Glutamatergic neuron (in vitro differentiated cells): ENCODE data around the gene PIK3R3. TPM values are rescaled to one million over a fixed set of nuclear protein-coding genes. Genes with fewer than 3 reads are reported as not detected.

ENCODE experiments used
- DNase-seq: peaks from one replicate; pipeline ENCODE4 v3.0.0; 2022
- H3K27ac Mint-ChIP-seq: one replicate; pipeline ENCODE4 v1.8.0; 2020; ENCODE audit warnings: mild to moderate bottlenecking, mixed read lengths, inconsistent platforms; ENCODE audit not compliant: unreplicated experiment
- H3K27me3 Mint-ChIP-seq: one replicate; pipeline ENCODE4 v1.8.0; 2020; ENCODE audit warnings: mild to moderate bottlenecking, moderate library complexity, mixed read lengths, inconsistent platforms; ENCODE audit not compliant: unreplicated experiment
- H3K36me3 Mint-ChIP-seq: one replicate; pipeline ENCODE4 v1.8.0; 2020; ENCODE audit warnings: mild to moderate bottlenecking, mixed read lengths, inconsistent platforms; ENCODE audit not compliant: unreplicated experiment
- H3K4me1 Mint-ChIP-seq: one replicate; pipeline ENCODE4 v1.8.0; 2020; ENCODE audit warnings: mild to moderate bottlenecking, low read depth, mixed read lengths, inconsistent platforms; ENCODE audit not compliant: unreplicated experiment
- H3K4me3 Mint-ChIP-seq: one replicate; pipeline ENCODE4 v1.8.0; 2020; ENCODE audit warnings: mild to moderate bottlenecking, mixed read lengths, inconsistent platforms; ENCODE audit not compliant: unreplicated experiment
- H3K9me3 Mint-ChIP-seq: one replicate; pipeline ENCODE4 v1.8.0; 2020; ENCODE audit warnings: mild to moderate bottlenecking, moderate library complexity, mixed read lengths, inconsistent platforms; ENCODE audit not compliant: unreplicated experiment
- CTCF ChIP-seq: fragments of 200-600 bp; sonication (generic); IDR thresholded peaks from one replicate; pipeline ENCODE4 v1.5.0; 2021; ENCODE audit not compliant: partially characterized antibody, unreplicated experiment
- total RNA-seq: library from RNA; stranded (reverse); fragmentation: NEBNext Ultra II Directional; extraction: Animal tissue kit (Norgen Biotek cat#: 25700); gene quantifications from one replicate; pipeline ENCODE4 v1.2.1, GENCODE V29; 2021; ENCODE audit not compliant: unreplicated experiment

The PIK3R3 gene
- total RNA-seq, 1 donor from 2014 or later: 156 TPM

- no peak within 1 kb of the TSS for H3K4me3 Mint-ChIP-seq
- H3K9me3 Mint-ChIP-seq: peaks cover 3% of the 10 kb centered on the region
- H3K27ac Mint-ChIP-seq: no peak within 1 kb of the TSS
- no peak for DNase-seq
- H3K36me3 Mint-ChIP-seq: no peaks in the 10 kb centered on the region
- H3K27me3 Mint-ChIP-seq: peaks cover 5% of the 10 kb centered on the region
- peaks cover 5% of the 10 kb centered on the region for H3K4me1 Mint-ChIP-seq
- no peak for TF ChIP-seq CTCF
Measured at GRCh38 chr1:46176211-46176865, 43.9 kb upstream of the PIK3R3 start, which contains the start of gene P3R3URF. TSS of gene P3R3URF (minus strand) at chr1:46176488. CDS start at chr1:46176471, 17 bp downstream.

GRCh38 chr1:46175243-46175642 is 42.8 kb upstream of the PIK3R3 start:
- Mint-ChIP-seq H3K27ac (no peak overlapping the region), H3K36me3 (no peaks in the 10 kb centered on the region), H3K4me1 (peaks cover 2% of the 10 kb centered on the region), H3K4me3 (no peak overlapping the region), H3K27me3 (peaks cover 5% of the 10 kb centered on the region), H3K9me3 (peaks cover 2% of the 10 kb centered on the region)
- DNase-seq: no peak
- TF ChIP-seq CTCF: no peak

GRCh38 chr1:46174448-46175231 is 42.2 kb upstream of the PIK3R3 start, which contains the start of gene TSPAN1:
TSS of gene TSPAN1 (plus strand) at chr1:46175087. CDS start at chr1:46181108, 6,021 bp downstream.
- Mint-ChIP-seq H3K4me1 (peaks cover 2% of the 10 kb centered on the region), H3K27me3 (peaks cover 7% of the 10 kb centered on the region), H3K9me3 (peaks cover 2% of the 10 kb centered on the region), H3K36me3 (no peaks in the 10 kb centered on the region), H3K4me3 (no peak within 1 kb of the TSS), H3K27ac (no peak within 1 kb of the TSS)
- no peak for DNase-seq
- no peak for TF ChIP-seq CTCF

- no peak for DNase-seq
- Mint-ChIP-seq H3K4me1 (peaks cover 2% of the 10 kb centered on the region), H3K4me3 (no peak overlapping the region), H3K36me3 (no peaks in the 10 kb centered on the region), H3K27ac (no peak overlapping the region), H3K9me3 (peaks cover 2% of the 10 kb centered on the region), H3K27me3 (peaks cover 9% of the 10 kb centered on the region)
- TF ChIP-seq CTCF: no peak
Measured at GRCh38 chr1:46173361-46173856, 41.0 kb upstream of the PIK3R3 start.

GRCh38 chr1:46172321-46172720 is 39.9 kb upstream of the PIK3R3 start:
- TF ChIP-seq CTCF: no peak
- peaks cover 10% of the 10 kb centered on the region for H3K27me3 Mint-ChIP-seq
- H3K4me1 Mint-ChIP-seq: peaks cover 2% of the 10 kb centered on the region
- H3K4me3 Mint-ChIP-seq: peak overlapping the region; percentile 20
- H3K27ac Mint-ChIP-seq: no peak overlapping the region
- no peak for DNase-seq
- no peaks in the 10 kb centered on the region for H3K36me3 Mint-ChIP-seq
- H3K9me3 Mint-ChIP-seq: peaks cover 2% of the 10 kb centered on the region
